Measurements from ENCODE around the gene LBH.

The LBH gene

DNA sequence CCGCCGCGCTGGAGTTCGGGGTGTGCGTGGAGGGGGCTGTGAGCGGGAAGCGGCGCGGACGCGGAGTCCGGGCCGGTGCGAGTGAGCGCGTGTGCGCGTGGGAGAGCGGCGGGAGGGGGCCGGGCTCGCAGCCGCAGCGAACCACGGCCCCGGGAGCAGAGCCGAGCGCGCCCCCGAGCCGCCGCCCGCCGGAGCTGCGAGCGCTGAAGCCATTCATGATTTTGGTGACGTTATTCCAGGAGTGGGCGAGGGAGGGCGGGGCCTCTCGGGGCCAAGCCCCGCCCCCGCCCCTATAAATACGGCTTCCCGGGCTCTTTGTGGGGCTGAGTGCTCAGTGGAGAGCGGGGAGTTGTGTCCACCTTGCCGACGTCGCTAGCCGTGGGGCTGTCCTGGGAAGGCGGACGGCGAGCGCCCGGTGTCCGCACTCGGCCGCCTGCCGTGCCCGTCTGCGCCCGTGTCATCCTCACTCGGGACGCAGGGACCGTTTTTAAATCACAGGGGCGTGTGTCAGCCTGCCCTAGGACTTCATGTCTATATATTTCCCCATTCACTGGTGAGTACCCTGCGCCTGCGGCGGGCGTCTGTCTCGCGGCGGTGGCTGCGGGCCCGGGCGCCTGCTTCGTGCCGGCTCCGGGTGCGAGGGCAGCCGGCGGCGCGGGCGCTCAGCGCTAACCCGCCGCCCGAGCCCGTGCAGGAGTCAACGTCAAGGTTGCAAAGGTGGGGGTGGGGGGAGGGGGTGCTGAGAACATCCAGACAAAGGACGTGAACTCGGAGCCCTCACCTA lies at the start of gene LBH:
TSS of gene LBH (plus strand) at position 323 of the 784 bp plus-strand sequence. CDS start at position 528, 205 bp downstream.
- DNase-seq (ENCODE audit: low read depth) = peak; percentile 89

GRCh38 chr2:30184035-30184434 lies 47.3 kb upstream of the LBH start:
- DNase-seq (ENCODE audit: low read depth) = no peak

GRCh38 chr2:30185178-30185577 lies 46.2 kb upstream of the LBH start:
- DNase-seq (ENCODE audit: low read depth) = no peak

GRCh38 chr2:30188292-30188691 lies 43.0 kb upstream of the LBH start:
- DNase-seq (ENCODE audit: low read depth) = no peak

- no peak for DNase-seq (ENCODE audit: low read depth)
Measured at GRCh38 chr2:30190637-30191036, 40.7 kb upstream of the LBH start.

DNA sequence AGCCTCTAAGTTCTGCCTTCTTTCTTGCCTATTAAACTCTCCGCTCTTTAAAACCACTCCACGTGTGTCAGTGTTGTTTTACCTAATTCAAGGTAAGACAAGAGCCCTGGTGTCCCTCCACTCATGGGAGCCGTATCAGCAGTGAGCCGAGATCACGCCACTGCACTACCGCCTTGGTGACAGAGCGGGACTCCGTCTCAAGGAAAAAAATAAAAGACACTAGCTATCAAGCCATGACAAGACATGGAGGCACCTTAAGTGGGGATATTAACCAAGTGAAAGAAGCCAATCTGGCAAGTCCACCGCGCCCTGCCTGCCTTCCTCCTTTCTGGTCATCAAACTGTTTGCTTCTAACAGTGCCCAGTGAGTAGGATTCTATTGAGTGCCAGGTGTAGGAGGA lies 40.2 kb upstream of the LBH start:
- DNase-seq (ENCODE audit: low read depth) = no peak

- DNase-seq (ENCODE audit: low read depth) = no peak
Measured at GRCh38 chr2:30191819-30192271, 39.5 kb upstream of the LBH start.

DNA sequence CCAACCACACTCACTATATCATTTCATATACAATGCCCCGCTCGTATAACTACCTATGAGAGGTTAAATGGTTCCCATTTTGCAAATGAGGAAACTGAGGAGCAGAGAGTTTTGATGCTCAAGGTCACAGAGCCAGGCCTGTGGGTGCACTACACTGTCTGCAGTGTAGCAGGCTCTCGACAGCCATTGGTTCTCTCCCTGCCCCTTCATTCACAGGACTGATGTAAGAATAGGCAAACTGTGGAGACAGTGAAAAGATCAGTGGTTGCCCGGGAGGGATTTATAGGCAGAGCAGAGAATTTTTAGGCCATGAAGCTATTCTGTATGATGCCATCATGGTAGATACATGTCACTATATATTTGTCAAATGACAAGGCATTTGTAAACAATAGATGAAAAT lies 39.0 kb upstream of the LBH start:
- no peak for DNase-seq (ENCODE audit: low read depth)

GRCh38 chr2:30193104-30193681 lies 38.1 kb upstream of the LBH start:
- no peak for DNase-seq (ENCODE audit: low read depth)

DNA sequence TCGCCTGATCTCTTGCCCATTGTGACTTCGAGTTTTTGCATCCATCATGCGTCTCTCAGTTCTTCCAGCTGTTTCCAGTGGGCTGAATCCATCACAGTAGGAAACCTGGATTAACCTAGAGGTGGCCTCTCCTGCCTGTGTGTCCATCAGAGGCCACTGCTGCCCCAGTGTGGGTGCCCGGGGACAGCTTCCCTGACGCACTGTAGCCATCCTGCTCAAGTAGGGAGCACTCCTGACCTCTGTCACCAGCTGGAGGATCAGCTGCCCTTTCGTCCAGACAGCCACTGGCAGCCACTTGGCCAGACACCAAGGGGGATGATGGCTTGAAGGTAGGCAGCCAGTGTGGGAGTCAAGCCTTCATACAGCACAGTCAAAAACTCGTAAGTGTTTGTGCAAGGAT lies 36.9 kb upstream of the LBH start:
- no peak for DNase-seq (ENCODE audit: low read depth)

DNA sequence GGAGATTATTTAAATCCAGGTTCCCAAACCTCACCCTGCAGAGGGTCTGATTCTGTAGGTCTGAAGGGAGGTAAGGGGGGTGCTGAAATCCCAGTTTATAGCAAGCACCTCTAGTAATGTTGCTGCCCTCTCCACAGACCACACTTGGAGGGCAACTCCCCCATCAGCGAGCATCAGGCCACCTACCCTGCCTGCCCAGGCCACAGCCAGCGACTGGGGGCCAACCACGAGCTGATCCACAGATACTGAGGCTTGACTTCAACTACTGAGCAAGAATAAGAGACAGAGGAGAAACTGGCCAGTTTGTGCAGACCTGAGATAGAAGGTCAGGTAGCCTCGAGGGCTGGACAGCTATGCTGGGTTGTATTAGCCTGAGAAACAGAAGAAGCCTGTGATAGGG lies 36.3 kb upstream of the LBH start:
- no peak for DNase-seq (ENCODE audit: low read depth)

DNA sequence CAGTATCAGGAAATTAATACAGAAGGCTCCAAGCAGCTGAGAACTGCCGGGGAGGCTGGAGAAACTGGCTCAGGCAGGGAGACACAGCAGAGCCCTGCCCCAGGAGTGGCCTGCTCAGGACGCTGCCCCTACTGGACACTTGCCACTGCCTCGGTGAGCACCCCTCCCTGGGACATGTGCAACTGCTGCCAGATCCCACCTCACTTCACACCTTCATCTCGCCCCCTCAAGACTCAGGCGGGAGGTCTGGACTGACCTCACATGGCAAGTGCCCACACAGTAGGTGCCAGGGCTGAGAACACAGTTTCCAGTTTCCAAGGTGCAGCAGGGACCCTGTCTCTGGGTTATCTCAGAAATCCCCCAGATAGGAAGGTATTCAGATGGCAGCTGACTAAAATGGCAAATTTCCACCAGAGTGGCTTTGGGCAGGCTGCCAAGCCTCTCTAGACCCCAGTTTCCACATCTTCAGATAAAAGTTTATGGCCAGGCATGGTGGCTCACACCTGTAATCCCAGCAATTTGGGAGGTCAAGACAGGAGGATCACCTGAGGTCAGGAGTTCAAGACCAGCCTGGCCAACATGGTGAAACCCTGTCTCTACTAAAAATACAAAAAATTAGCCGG lies 33.7 kb upstream of the LBH start:
- no peak for DNase-seq (ENCODE audit: low read depth)

GRCh38 chr2:30201990-30202389 lies 29.3 kb upstream of the LBH start:
- no peak for DNase-seq (ENCODE audit: low read depth)

GRCh38 chr2:30203156-30203555 lies 28.2 kb upstream of the LBH start:
- DNase-seq (ENCODE audit: low read depth) = no peak

- no peak for DNase-seq (ENCODE audit: low read depth)
Measured at GRCh38 chr2:30204281-30204680, 27.1 kb upstream of the LBH start.

- no peak for DNase-seq (ENCODE audit: low read depth)
Measured at GRCh38 chr2:30205456-30205855, 25.9 kb upstream of the LBH start.

DNA sequence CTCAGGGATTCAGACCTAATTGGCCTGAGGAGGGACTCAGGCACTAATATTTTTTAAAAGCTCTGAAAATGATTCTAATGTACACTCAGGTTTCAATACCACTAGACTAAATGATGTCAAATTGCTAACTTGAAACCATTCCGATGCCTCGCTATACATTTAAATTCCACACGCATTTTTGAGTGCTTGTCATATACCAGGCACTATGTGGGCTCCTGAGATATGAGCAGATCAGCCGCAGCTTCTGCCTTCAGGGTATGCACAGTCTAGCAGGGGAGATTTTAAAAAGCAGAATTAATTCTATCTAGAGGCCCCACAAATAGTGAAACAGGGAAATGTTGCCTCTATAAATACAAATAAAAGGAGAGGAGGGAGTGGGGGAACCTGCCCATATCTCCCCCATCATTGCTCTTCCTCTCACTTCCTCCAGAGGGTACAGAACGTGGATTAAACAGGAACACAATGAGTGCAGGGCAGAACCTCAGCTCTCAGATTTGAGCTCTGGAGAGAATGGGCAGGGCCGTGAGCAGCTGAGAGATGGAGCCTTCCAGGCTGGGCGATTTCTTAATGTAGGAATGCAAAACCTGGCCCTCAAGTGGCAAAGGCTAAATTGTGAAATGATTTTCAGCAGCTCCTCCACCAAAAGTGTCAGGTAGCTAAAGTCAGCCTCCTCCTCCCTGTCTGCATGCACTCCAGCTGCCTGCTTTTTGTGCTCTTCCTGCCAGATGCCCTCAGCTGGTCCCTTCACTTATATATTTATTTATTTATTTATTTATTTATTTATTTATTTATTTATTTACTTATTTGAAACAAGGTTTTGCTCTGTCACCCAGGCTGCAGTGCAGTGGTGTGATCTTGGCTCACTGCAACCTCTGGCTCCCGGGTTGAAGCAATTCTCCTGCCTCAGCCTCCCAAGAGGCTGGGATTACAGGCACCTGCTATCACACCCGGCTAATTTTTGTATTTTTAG lies 24.6 kb upstream of the LBH start:
- DNase-seq (ENCODE audit: low read depth) = no peak

DNA sequence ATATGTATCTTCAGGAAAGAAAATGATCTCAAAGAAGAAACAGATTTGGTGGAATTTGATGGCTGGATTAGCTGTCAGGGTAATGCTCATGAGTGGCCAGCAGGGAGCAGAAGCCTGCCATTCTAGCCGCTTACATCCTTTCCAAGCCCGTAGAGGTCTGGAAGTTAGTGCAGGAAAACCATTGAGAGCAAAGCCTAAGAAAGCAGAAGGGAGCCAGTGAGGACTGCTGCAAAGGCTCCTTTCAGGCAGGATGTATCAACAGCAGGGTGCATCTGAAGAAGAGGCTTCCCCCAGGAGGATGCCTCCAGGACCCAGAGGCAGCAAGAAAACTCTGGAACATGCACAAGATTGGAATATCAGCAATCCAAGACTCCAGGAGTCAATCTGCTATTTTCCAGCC lies 22.9 kb upstream of the LBH start:
- no peak for DNase-seq (ENCODE audit: low read depth)

- DNase-seq (ENCODE audit: low read depth) = no peak
Measured at GRCh38 chr2:30209227-30209626, 22.1 kb upstream of the LBH start.

- no peak for DNase-seq (ENCODE audit: low read depth)
Measured at GRCh38 chr2:30213326-30213725, 18.0 kb upstream of the LBH start.

DNA sequence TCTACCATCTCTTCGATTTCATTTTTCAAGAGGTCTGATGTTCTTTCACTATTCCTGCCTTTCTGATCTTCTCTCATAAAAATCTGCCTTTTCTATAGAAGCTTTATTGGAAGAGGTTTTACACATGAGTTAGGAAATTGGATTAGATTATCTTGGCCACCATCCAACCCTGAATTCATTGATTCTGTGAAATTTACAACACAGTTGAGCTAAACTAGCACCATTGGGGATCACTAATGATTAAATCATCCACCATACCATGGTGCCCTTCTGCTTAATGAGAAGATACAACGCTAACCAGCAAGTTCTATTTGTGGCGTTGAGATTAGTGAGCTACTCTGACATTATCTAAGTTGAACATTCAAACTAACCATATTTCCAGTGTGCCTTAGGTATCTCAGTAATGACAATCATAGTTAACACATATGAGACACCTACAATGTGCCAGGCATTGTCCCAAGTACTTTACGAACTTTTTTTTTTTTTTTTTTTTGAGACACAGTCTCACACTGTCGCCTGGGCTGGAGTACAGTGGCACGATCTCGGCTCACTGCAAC lies 17.3 kb upstream of the LBH start:
- DNase-seq (ENCODE audit: low read depth) = no peak

- DNase-seq (ENCODE audit: low read depth) = no peak
Measured at GRCh38 chr2:30216157-30216556, 15.2 kb upstream of the LBH start.

Data from activated T-cell treated with anti-CD3 and anti-CD28 coated beads for 48 hours (primary cell).